Uterus (tissue), 4 donors: ENCODE results near the gene NPTX1. TPM values are rescaled to one million over a fixed set of nuclear protein-coding genes. Genes with fewer than 3 reads are reported as not detected.

Experiments used
- DNase-seq, 2 donors: peaks; one replicate each; pipeline ENCODE4 v3.0.0-alpha.2; 2019 to 2020
- H3K27ac ChIP-seq, 2 donors: fragments of 200-600 bp; sonication (generic); 1 replicate in 1 of 2; 2 replicates in 1 of 2; pipeline ENCODE4 v1.5.1; 2016 to 2018
- H3K27me3 ChIP-seq, 2 donors: fragments of 200-600 bp; sonication (generic); one replicate each; pipeline ENCODE4 v1.5.1; 2018 to 2019; ENCODE audit warnings: control low read depth in 1 of 2
- H3K36me3 ChIP-seq, 2 donors: fragments of 200-600 bp; sonication (generic); one replicate each; pipeline ENCODE4 v1.5.1; 2019; ENCODE audit warnings: control low read depth in 1 of 2
- H3K4me1 ChIP-seq, 2 donors: fragments of 200-600 bp; sonication (generic); one replicate each; pipeline ENCODE4 v1.5.1; 2018 to 2019; ENCODE audit warnings: control low read depth in 1 of 2
- H3K4me3 ChIP-seq, 2 donors: fragments of 200-600 bp; sonication (generic); 1 replicate in 1 of 2; 2 replicates in 1 of 2; pipeline ENCODE4 v1.5.1; 2018 to 2019; ENCODE audit warnings: mild to moderate bottlenecking in 1 of 2
- H3K9me3 ChIP-seq, 2 donors: fragments of 200-600 bp; sonication (generic); one replicate each; pipeline ENCODE4 v1.5.1; 2019; ENCODE audit warnings: control low read depth in 1 of 2
- CTCF ChIP-seq, 4 experiments: fragments of 200-600 bp in 2 of 4; fragments of 450-650 bp in 2 of 4; sonication (generic) in 2 of 4; IDR thresholded peaks; one replicate each; pipeline ENCODE4 v1.5.1; 2016 to 2019; ENCODE audit warnings: antibody characterized with exemption in 4 of 4, mild to moderate bottlenecking in 2 of 4, moderate library complexity in 1 of 4
- POLR2A ChIP-seq, 2 donors: fragments of 450-650 bp; IDR thresholded peaks; one replicate each; pipeline ENCODE4 v1.6.1; 2016; ENCODE audit warnings: antibody characterized with exemption in 2 of 2, mild to moderate bottlenecking in 1 of 2, moderate library complexity in 1 of 2
- intact Hi-C: fragments of 100-400 bp; cut with DNase I; formaldehyde crosslinking; loops from one replicate; pipeline ENCODE4 v1.15.1; 2023; ENCODE audit warnings: low total_unique reads
- total RNA-seq, 4 donors: library from RNA; depleted of rRNA in 3 of 4; stranded (reverse); fragments of >200 nt in 3 of 4; gene quantifications; one replicate each; pipeline versions ENCODE4 v1.1.0 to v1.2.4, GENCODE V29; 2014 to 2023
- donor health status: DM: yes; HTN: yes; CAD: no.

The NPTX1 gene
- total RNA-seq, 4 donors from 2014 or later: 1.6 to 2.1 TPM; not detected in 2

DNA sequence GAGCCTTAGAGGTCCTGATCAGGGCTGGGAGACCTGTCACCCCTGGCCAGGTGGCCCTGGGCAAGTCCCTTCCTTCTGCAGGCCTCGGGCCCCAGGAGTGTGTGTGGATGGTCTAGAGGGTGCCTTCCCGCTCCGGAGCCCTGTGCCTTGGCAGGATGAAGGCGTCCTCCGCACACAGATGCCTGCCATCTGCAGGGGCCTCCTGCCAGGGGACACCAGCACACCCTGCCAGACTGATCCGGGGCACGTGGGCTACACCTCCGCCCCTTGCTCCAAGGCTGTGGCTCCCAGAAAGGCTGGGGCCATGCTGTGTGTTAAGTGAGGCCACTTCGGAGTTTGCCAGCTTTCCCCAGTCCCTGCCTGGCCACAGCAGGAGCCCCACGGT is 30.7 kb downstream of the NPTX1 start:
- TF ChIP-seq POLR2A (IDR thresholded peaks at IDR 0.05): no peak
- TF ChIP-seq CTCF (IDR thresholded peaks at IDR 0.05): no peak
- no peaks in the 10 kb centered on the region for H3K36me3 ChIP-seq
- no peak for DNase-seq
- no peaks in the 10 kb centered on the region for H3K27me3 ChIP-seq
- H3K4me3 ChIP-seq: no peak overlapping the region
- intact Hi-C loops: no loop called here
- H3K27ac ChIP-seq: no peak overlapping the region
- H3K9me3 ChIP-seq: no peaks in the 10 kb centered on the region
- no peaks in the 10 kb centered on the region for H3K4me1 ChIP-seq

- H3K4me3 ChIP-seq: no peak overlapping the region
- TF ChIP-seq CTCF (IDR thresholded peaks at IDR 0.05) (no peak), POLR2A (IDR thresholded peaks at IDR 0.05) (no peak)
These were observed 31.2 kb downstream of the NPTX1 start for GRCh38 chr17:80445007-80445725.

GRCh38 chr17:80444644-80444979 is 31.8 kb downstream of the NPTX1 start:
- TF ChIP-seq CTCF (IDR thresholded peaks at IDR 0.05): no peak
- TF ChIP-seq POLR2A (IDR thresholded peaks at IDR 0.05): no peak
- no peaks in the 10 kb centered on the region for H3K4me1 ChIP-seq
- no peak overlapping the region for H3K27ac ChIP-seq
- no peak for DNase-seq
- no peaks in the 10 kb centered on the region for H3K27me3 ChIP-seq
- H3K4me3 ChIP-seq: no peak overlapping the region
- H3K9me3 ChIP-seq: no peaks in the 10 kb centered on the region
- intact Hi-C loops: no loop called here
- H3K36me3 ChIP-seq: no peaks in the 10 kb centered on the region

More at GRCh38 chr17:80445007-80445725, 31.2 kb downstream of the NPTX1 start:
- intact Hi-C loops: no loop called here
- Histone ChIP-seq H3K27me3 (no peaks in the 10 kb centered on the region), H3K4me1 (no peaks in the 10 kb centered on the region), H3K27ac (no peak overlapping the region), H3K36me3 (no peaks in the 10 kb centered on the region), H3K9me3 (no peaks in the 10 kb centered on the region)
- no peak for DNase-seq

DNA sequence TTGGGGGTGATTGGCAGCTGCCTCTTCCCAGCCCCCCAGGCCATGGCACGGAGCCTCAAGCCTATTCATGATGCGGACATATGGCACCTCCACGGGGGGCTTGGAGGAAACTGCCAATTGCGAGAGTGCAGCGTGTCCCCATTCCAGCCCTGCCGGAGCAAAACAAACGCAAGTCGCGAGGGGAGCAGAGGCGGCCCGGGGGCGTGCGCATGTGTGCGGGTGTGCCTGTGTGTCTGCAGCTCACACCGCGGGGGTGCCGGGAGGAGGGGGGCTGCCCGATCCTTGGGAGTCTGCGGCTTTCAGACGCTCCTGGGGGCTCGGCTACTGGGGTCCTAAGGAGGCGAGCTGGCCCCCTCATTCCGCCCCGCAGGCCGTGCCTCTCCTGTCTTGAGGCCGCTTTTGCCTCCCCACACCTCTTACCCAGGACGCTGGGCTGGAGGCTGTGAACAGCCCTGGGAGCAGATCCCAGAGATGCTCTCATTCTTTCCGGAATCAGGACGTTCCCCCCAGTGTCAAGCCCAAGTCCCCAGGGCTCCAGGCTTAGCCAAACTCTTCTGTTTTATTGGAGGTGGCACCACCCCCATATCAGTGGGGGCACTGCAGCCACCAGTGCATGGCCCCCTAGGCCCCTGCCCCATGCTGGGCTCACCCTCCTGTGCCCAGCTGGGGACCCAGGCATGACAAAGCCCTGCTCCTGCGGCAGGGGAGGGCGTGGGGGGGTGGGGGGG is 32.3 kb downstream of the NPTX1 start:
- Histone ChIP-seq H3K9me3 (no peaks in the 10 kb centered on the region), H3K4me3 (no peak overlapping the region), H3K27me3 (no peaks in the 10 kb centered on the region), H3K27ac (no peak overlapping the region), H3K4me1 (no peaks in the 10 kb centered on the region), H3K36me3 (no peaks in the 10 kb centered on the region)
- DNase-seq: no peak
- intact Hi-C loops: no loop called here
- no peak for TF ChIP-seq POLR2A (IDR thresholded peaks at IDR 0.05)
- TF ChIP-seq CTCF (IDR thresholded peaks at IDR 0.05): no peak

- Histone ChIP-seq H3K27ac (no peak overlapping the region), H3K4me1 (no peaks in the 10 kb centered on the region), H3K27me3 (no peaks in the 10 kb centered on the region), H3K36me3 (no peaks in the 10 kb centered on the region), H3K4me3 (no peak overlapping the region), H3K9me3 (no peaks in the 10 kb centered on the region)
- no peak for DNase-seq
- TF ChIP-seq CTCF (IDR thresholded peaks at IDR 0.05): no peak
- no peak for TF ChIP-seq POLR2A (IDR thresholded peaks at IDR 0.05)
- intact Hi-C loops: no loop called here
These were observed 32.9 kb downstream of the NPTX1 start for GRCh38 chr17:80443498-80443897.
